Measurements from ENCODE around the gene RAD21L1. TPM values are rescaled to one million over a fixed set of nuclear protein-coding genes. Genes with fewer than 3 reads are reported as not detected.

The RAD21L1 gene
- total RNA-seq, 1 experiment from 2014 or later: not detected

DNA sequence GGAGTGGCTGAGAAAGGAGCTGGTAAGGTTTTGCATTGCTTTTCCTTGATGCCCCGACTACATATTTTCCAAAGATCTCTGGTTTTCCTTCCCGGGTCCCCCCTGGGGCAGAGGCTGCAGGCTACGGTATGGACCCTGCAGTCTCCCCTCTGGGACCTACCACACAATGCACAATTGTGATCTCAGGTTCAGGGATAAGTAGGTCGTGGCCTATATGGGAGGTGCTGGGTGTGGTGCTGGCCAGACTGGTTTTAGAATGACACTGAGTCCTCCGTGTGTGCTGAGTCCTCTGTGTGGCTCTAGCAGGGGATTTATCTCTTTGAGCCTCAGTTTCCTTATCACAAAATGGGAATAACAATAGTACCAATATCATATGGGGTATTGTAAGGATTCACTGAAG, 22.2 kb upstream of the RAD21L1 start:
- Histone ChIP-seq H2AFZ (ENCODE audit: low read length) (no peak overlapping the region), H4K20me1 (ENCODE audit: insufficient read depth, low read depth, low read length) (no peaks in the 10 kb centered on the region), H3K4me2 (ENCODE audit: low read depth, low read length, poor library complexity, severe bottlenecking) (no peak overlapping the region), H3K4me3 (ENCODE audit: low read length) (no peak overlapping the region), H3K79me2 (ENCODE audit: low read length) (no peaks in the 10 kb centered on the region), H3K36me3 (ENCODE audit: insufficient read depth, low read length) (no peaks in the 10 kb centered on the region), H3K27me3 (ENCODE audit: low read length) (no peaks in the 10 kb centered on the region), H3K9me2 (replicated peaks; ENCODE audit: insufficient read depth, low read length) (no peaks in the 10 kb centered on the region), H3K9ac (ENCODE audit: low read length) (no peak overlapping the region), H3K9me3 (ENCODE audit: low read length) (no peaks in the 10 kb centered on the region), H3K4me1 (ENCODE audit: low read length) (no peaks in the 10 kb centered on the region), H3K27ac (ENCODE audit: low read length) (no peak overlapping the region)
- no peak for DNase-seq

GRCh38 chr20:1204113-1204512, 21.7 kb upstream of the RAD21L1 start:
- H3K9me3 ChIP-seq (ENCODE audit: low read length): no peaks in the 10 kb centered on the region
- H3K36me3 ChIP-seq (ENCODE audit: insufficient read depth, low read length): no peaks in the 10 kb centered on the region
- no peaks in the 10 kb centered on the region for H3K27me3 ChIP-seq (ENCODE audit: low read length)
- no peaks in the 10 kb centered on the region for H3K79me2 ChIP-seq (ENCODE audit: low read length)
- H3K4me2 ChIP-seq (ENCODE audit: low read depth, low read length, poor library complexity, severe bottlenecking): no peak overlapping the region
- H3K9ac ChIP-seq (ENCODE audit: low read length): no peak overlapping the region
- H3K27ac ChIP-seq (ENCODE audit: low read length): no peak overlapping the region
- H3K4me1 ChIP-seq (ENCODE audit: low read length): no peaks in the 10 kb centered on the region
- no peak overlapping the region for H2AFZ ChIP-seq (ENCODE audit: low read length)
- H4K20me1 ChIP-seq (ENCODE audit: insufficient read depth, low read depth, low read length): no peaks in the 10 kb centered on the region
- no peak for DNase-seq
- H3K4me3 ChIP-seq (ENCODE audit: low read length): no peak overlapping the region
- no peaks in the 10 kb centered on the region for H3K9me2 ChIP-seq (replicated peaks; ENCODE audit: insufficient read depth, low read length)

DNA sequence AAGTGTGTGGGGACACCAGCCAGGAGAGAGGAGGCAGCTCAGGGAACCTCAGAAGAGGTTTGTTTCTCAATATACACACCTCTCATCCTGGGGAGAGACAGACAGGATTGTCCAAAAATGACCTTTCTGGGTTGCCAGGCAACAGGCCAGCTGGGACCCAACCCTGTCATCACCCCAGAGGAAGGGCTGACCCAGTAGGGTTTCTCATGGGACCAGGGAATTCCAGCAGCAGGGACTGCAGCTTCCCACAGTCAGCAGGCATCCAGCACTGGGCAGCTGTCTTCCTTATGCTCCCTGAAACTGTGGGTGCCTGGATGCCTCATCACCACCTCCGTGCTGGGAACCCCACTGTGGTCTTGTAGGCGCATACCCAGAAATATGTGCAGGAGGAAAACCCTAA, 21.3 kb upstream of the RAD21L1 start:
- H3K4me2 ChIP-seq (ENCODE audit: low read depth, low read length, poor library complexity, severe bottlenecking): no peak overlapping the region
- no peaks in the 10 kb centered on the region for H3K9me2 ChIP-seq (replicated peaks; ENCODE audit: insufficient read depth, low read length)
- H3K79me2 ChIP-seq (ENCODE audit: low read length): no peaks in the 10 kb centered on the region
- H3K36me3 ChIP-seq (ENCODE audit: insufficient read depth, low read length): no peaks in the 10 kb centered on the region
- DNase-seq: no peak
- no peak overlapping the region for H2AFZ ChIP-seq (ENCODE audit: low read length)
- no peaks in the 10 kb centered on the region for H3K27me3 ChIP-seq (ENCODE audit: low read length)
- H3K4me3 ChIP-seq (ENCODE audit: low read length): no peak overlapping the region
- no peak overlapping the region for H3K9ac ChIP-seq (ENCODE audit: low read length)
- no peaks in the 10 kb centered on the region for H4K20me1 ChIP-seq (ENCODE audit: insufficient read depth, low read depth, low read length)
- no peak overlapping the region for H3K27ac ChIP-seq (ENCODE audit: low read length)
- H3K9me3 ChIP-seq (ENCODE audit: low read length): no peaks in the 10 kb centered on the region
- no peaks in the 10 kb centered on the region for H3K4me1 ChIP-seq (ENCODE audit: low read length)

GRCh38 chr20:1205802-1206201, 20.0 kb upstream of the RAD21L1 start:
- no peak overlapping the region for H3K4me3 ChIP-seq (ENCODE audit: low read length)
- no peaks in the 10 kb centered on the region for H3K27me3 ChIP-seq (ENCODE audit: low read length)
- no peak overlapping the region for H3K9ac ChIP-seq (ENCODE audit: low read length)
- DNase-seq: no peak
- no peak overlapping the region for H3K27ac ChIP-seq (ENCODE audit: low read length)
- no peak overlapping the region for H3K4me2 ChIP-seq (ENCODE audit: low read depth, low read length, poor library complexity, severe bottlenecking)
- no peaks in the 10 kb centered on the region for H3K9me3 ChIP-seq (ENCODE audit: low read length)
- H3K9me2 ChIP-seq (replicated peaks; ENCODE audit: insufficient read depth, low read length): no peaks in the 10 kb centered on the region
- H4K20me1 ChIP-seq (ENCODE audit: insufficient read depth, low read depth, low read length): no peaks in the 10 kb centered on the region
- no peaks in the 10 kb centered on the region for H3K36me3 ChIP-seq (ENCODE audit: insufficient read depth, low read length)
- no peak overlapping the region for H2AFZ ChIP-seq (ENCODE audit: low read length)
- H3K79me2 ChIP-seq (ENCODE audit: low read length): no peaks in the 10 kb centered on the region
- H3K4me1 ChIP-seq (ENCODE audit: low read length): no peaks in the 10 kb centered on the region

- H3K27me3 ChIP-seq (ENCODE audit: low read length): no peaks in the 10 kb centered on the region
- no peak overlapping the region for H3K27ac ChIP-seq (ENCODE audit: low read length)
- no peak for DNase-seq
These were observed 19.3 kb upstream of the RAD21L1 start for GRCh38 chr20:1206366-1207148.

GRCh38 chr20:1207293-1207878, 18.5 kb upstream of the RAD21L1 start:
- Histone ChIP-seq H3K36me3 (ENCODE audit: insufficient read depth, low read length) (no peaks in the 10 kb centered on the region), H3K9me3 (ENCODE audit: low read length) (no peaks in the 10 kb centered on the region), H3K9ac (ENCODE audit: low read length) (no peak overlapping the region), H3K4me3 (ENCODE audit: low read length) (no peak overlapping the region), H3K4me2 (ENCODE audit: low read depth, low read length, poor library complexity, severe bottlenecking) (no peak overlapping the region), H3K79me2 (ENCODE audit: low read length) (no peaks in the 10 kb centered on the region), H3K4me1 (ENCODE audit: low read length) (no peaks in the 10 kb centered on the region), H3K27ac (ENCODE audit: low read length) (no peak overlapping the region), H3K9me2 (replicated peaks; ENCODE audit: insufficient read depth, low read length) (no peaks in the 10 kb centered on the region), H2AFZ (ENCODE audit: low read length) (no peak overlapping the region), H4K20me1 (ENCODE audit: insufficient read depth, low read depth, low read length) (no peaks in the 10 kb centered on the region), H3K27me3 (ENCODE audit: low read length) (no peaks in the 10 kb centered on the region)
- DNase-seq: peak; percentile 52

More at GRCh38 chr20:1206366-1207148, 19.3 kb upstream of the RAD21L1 start:
- H3K4me2 ChIP-seq (ENCODE audit: low read depth, low read length, poor library complexity, severe bottlenecking): no peak overlapping the region
- no peak overlapping the region for H3K9ac ChIP-seq (ENCODE audit: low read length)
- H3K79me2 ChIP-seq (ENCODE audit: low read length): no peaks in the 10 kb centered on the region
- no peaks in the 10 kb centered on the region for H3K9me3 ChIP-seq (ENCODE audit: low read length)
- H2AFZ ChIP-seq (ENCODE audit: low read length): no peak overlapping the region
- H3K9me2 ChIP-seq (replicated peaks; ENCODE audit: insufficient read depth, low read length): no peaks in the 10 kb centered on the region
- H3K36me3 ChIP-seq (ENCODE audit: insufficient read depth, low read length): no peaks in the 10 kb centered on the region
- no peak overlapping the region for H3K4me3 ChIP-seq (ENCODE audit: low read length)
- H4K20me1 ChIP-seq (ENCODE audit: insufficient read depth, low read depth, low read length): no peaks in the 10 kb centered on the region
- H3K4me1 ChIP-seq (ENCODE audit: low read length): no peaks in the 10 kb centered on the region

DNA sequence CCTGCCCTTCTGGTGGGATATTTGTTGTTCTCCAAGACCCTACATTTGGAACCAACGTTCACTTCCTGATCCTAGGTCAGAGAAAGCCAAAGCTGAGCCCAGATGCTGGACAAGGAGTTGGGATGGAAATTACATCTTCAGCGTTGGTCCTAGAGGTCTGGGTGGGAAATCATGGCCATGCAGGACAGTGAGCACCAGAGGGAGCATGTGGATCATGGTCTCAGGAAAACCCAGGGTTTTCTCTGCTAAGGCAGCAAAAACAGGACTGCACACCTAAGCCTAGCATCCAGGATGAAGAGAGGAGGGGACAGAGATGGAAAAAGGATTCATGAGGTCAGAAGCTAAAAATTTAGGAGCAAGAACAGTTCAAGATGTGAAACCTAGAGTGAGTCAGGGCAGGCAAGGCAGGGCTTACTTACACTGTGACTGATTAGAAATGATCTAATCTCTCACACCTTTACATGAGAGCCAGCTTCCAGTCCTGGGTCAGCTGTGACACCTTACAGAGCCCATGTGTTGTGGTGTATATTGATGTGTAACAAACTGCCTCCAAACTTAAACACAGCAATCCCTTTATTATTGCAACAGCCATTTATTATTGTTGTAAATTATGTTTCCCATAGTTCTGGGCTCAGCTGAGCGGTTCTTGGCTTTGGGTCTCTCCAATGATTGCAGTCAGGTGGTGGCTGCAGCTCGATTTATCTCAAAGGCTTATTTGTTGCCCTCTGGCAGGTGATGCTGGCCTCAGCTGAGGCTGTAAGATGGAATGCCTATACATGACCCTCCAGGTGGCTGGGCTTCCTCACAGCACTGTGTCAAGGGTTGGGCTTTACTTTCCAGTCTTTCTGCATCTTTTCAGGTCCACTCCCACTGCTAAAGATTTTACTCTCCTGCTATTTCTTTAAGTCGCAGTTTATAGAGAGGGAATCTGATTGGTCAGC, 16.1 kb upstream of the RAD21L1 start:
- no peaks in the 10 kb centered on the region for H3K36me3 ChIP-seq (ENCODE audit: insufficient read depth, low read length)
- H3K4me3 ChIP-seq (ENCODE audit: low read length): no peak overlapping the region
- H2AFZ ChIP-seq (ENCODE audit: low read length): no peak overlapping the region
- no peaks in the 10 kb centered on the region for H3K27me3 ChIP-seq (ENCODE audit: low read length)
- DNase-seq: no peak
- no peaks in the 10 kb centered on the region for H3K79me2 ChIP-seq (ENCODE audit: low read length)
- H3K27ac ChIP-seq (ENCODE audit: low read length): no peak overlapping the region
- no peak overlapping the region for H3K9ac ChIP-seq (ENCODE audit: low read length)
- no peaks in the 10 kb centered on the region for H3K9me3 ChIP-seq (ENCODE audit: low read length)
- no peaks in the 10 kb centered on the region for H3K4me1 ChIP-seq (ENCODE audit: low read length)
- no peaks in the 10 kb centered on the region for H4K20me1 ChIP-seq (ENCODE audit: insufficient read depth, low read depth, low read length)
- no peaks in the 10 kb centered on the region for H3K9me2 ChIP-seq (replicated peaks; ENCODE audit: insufficient read depth, low read length)
- H3K4me2 ChIP-seq (ENCODE audit: low read depth, low read length, poor library complexity, severe bottlenecking): no peak overlapping the region

GRCh38 chr20:1210501-1210900, 15.3 kb upstream of the RAD21L1 start:
- Histone ChIP-seq H3K27ac (ENCODE audit: low read length) (no peak overlapping the region), H3K36me3 (ENCODE audit: insufficient read depth, low read length) (no peaks in the 10 kb centered on the region), H4K20me1 (ENCODE audit: insufficient read depth, low read depth, low read length) (no peaks in the 10 kb centered on the region), H3K4me1 (ENCODE audit: low read length) (no peaks in the 10 kb centered on the region), H3K9ac (ENCODE audit: low read length) (no peak overlapping the region), H3K4me2 (ENCODE audit: low read depth, low read length, poor library complexity, severe bottlenecking) (no peak overlapping the region), H3K4me3 (ENCODE audit: low read length) (no peak overlapping the region), H3K9me2 (replicated peaks; ENCODE audit: insufficient read depth, low read length) (no peaks in the 10 kb centered on the region), H3K27me3 (ENCODE audit: low read length) (no peaks in the 10 kb centered on the region), H2AFZ (ENCODE audit: low read length) (no peak overlapping the region), H3K9me3 (ENCODE audit: low read length) (no peaks in the 10 kb centered on the region), H3K79me2 (ENCODE audit: low read length) (no peaks in the 10 kb centered on the region)
- DNase-seq: no peak
